ENCODE data around the gene FKBP6.

Gene FKBP6

DNA sequence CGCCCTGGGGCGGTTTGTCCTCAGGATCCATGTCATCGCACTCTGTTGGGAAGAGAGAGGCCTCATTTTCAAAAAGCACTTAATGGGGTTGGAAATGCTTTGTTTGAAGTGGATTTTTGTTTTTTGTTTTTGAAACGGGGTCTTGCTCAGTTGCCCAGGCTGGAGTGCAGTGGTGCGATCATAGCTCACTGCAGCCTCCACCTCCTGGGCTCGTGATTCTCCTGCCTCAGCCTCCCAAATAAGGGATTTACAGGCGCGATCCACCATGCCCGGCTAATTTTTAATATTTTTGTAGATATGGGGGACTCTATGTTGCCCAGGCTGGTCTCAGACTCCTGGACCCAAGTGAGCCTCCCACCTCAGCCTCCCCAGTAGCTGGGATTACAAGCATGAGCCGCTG lies 735 bp downstream of the FKBP6 start:
- Histone ChIP-seq H3K9me3 (ENCODE audit: insufficient read depth, low read length) (no peaks in the 10 kb centered on the region), H3K36me3 (ENCODE audit: insufficient read depth, insufficient read length, low read length) (no peaks in the 10 kb centered on the region), H3K27me3 (ENCODE audit: insufficient read depth, insufficient read length) (no peaks in the 10 kb centered on the region), H3K4me3 (ENCODE audit: insufficient read length, low read depth) (no peak overlapping the region), H3K9ac (ENCODE audit: insufficient read length, low read depth) (no peak overlapping the region), H3K4me1 (ENCODE audit: insufficient read depth, insufficient read length) (no peaks in the 10 kb centered on the region)
- TF ChIP-seq SUZ12 (IDR thresholded peaks at IDR 0.05; ENCODE audit: extremely low read depth, insufficient read depth, insufficient read length), result no peak
- TF ChIP-seq ZNF274 (IDR thresholded peaks at IDR 0.05; ENCODE audit: low read depth, low read length), result no peak
- DNase-seq (ENCODE audit: low read depth, low spot score), result no peak

DNA sequence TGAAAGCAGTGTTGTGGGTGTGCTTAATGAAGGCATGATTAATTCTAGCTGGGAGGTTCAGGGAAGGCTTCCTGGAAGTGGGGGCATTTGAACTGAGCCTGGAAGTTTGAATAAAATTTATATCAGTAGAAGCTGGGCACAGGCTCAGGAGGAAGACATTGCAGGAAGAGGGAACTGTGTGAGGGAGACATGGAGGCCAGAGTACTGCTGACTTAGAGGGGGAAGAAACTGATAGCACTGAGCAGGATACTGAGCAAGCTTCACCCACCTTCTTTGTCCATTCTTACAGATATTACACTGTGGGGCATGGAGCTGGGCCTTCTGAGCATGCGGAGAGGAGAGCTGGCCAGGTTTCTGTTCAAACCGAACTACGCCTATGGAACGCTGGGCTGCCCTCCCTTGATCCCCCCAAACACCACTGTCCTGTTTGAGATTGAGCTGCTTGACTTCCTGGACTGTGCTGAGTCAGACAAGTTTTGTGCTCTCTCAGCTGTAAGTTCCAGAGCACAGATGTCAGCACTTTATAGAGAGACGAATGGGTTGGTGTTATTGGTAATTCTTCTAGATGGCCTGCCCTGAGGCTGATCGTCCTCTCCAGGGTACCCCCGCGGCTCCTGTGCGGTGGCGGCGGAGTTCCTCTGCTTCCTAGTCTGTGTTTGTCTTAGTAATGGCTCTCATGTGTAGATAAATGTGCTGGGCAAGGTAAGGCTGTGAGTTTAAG lies 2.1 kb downstream of the FKBP6 start:
- H3K36me3 ChIP-seq (ENCODE audit: insufficient read depth, insufficient read length, low read length), result no peaks in the 10 kb centered on the region
- no peak for DNase-seq (ENCODE audit: low read depth, low spot score)
- TF ChIP-seq SUZ12 (IDR thresholded peaks at IDR 0.05; ENCODE audit: extremely low read depth, insufficient read depth, insufficient read length) (no peak), ZNF274 (IDR thresholded peaks at IDR 0.05; ENCODE audit: low read depth, low read length) (no peak), YY1 (IDR thresholded peaks at IDR 0.05; ENCODE audit: insufficient read depth, insufficient read length) (no peak)
- no peak overlapping the region for H3K4me3 ChIP-seq (ENCODE audit: insufficient read length, low read depth)
- no peaks in the 10 kb centered on the region for H3K4me1 ChIP-seq (ENCODE audit: insufficient read depth, insufficient read length)
- no peak overlapping the region for H3K9ac ChIP-seq (ENCODE audit: insufficient read length, low read depth)
- no peaks in the 10 kb centered on the region for H3K27me3 ChIP-seq (ENCODE audit: insufficient read depth, insufficient read length)
- H3K9me3 ChIP-seq (ENCODE audit: insufficient read depth, low read length), result no peaks in the 10 kb centered on the region

GRCh38 chr7:73330772-73331171 lies 2.8 kb downstream of the FKBP6 start:
- Histone ChIP-seq H3K4me3 (ENCODE audit: insufficient read length, low read depth) (no peak overlapping the region), H3K9me3 (ENCODE audit: insufficient read depth, low read length) (no peaks in the 10 kb centered on the region), H3K9ac (ENCODE audit: insufficient read length, low read depth) (no peak overlapping the region), H3K4me1 (ENCODE audit: insufficient read depth, insufficient read length) (no peaks in the 10 kb centered on the region), H3K36me3 (ENCODE audit: insufficient read depth, insufficient read length, low read length) (no peaks in the 10 kb centered on the region), H3K27me3 (ENCODE audit: insufficient read depth, insufficient read length) (peaks cover 3% of the 10 kb centered on the region)
- no peak for DNase-seq (ENCODE audit: low read depth, low spot score)
- TF ChIP-seq YY1 (IDR thresholded peaks at IDR 0.05; ENCODE audit: insufficient read depth, insufficient read length) (no peak), ZNF274 (IDR thresholded peaks at IDR 0.05; ENCODE audit: low read depth, low read length) (no peak), SUZ12 (IDR thresholded peaks at IDR 0.05; ENCODE audit: extremely low read depth, insufficient read depth, insufficient read length) (no peak)

DNA sequence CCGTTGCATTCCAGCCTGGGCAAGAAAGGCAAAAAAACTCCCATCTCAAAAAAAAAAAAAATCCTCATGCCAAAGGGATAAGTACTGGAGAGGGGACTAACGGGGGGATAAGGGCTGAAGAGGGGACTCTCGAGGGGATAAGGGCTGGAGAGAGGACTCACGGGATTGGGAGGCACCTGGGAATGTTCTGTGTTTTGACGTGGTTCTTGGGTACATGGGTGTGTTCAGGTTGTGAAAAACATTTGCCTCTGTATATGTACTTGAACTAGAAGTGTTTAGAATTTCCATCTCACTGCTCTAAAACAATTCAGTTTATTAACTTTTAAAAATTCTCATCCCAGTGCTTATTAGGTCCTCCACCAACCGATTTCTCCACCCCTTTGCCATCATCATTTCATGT lies 4.5 kb downstream of the FKBP6 start:
- Histone ChIP-seq H3K4me3 (ENCODE audit: insufficient read length, low read depth) (no peak overlapping the region), H3K9ac (ENCODE audit: insufficient read length, low read depth) (no peak overlapping the region), H3K27me3 (ENCODE audit: insufficient read depth, insufficient read length) (peaks cover 3% of the 10 kb centered on the region), H3K36me3 (ENCODE audit: insufficient read depth, insufficient read length, low read length) (no peaks in the 10 kb centered on the region), H3K4me1 (ENCODE audit: insufficient read depth, insufficient read length) (no peaks in the 10 kb centered on the region), H3K9me3 (ENCODE audit: insufficient read depth, low read length) (no peaks in the 10 kb centered on the region)
- DNase-seq (ENCODE audit: low read depth, low spot score), result no peak
- TF ChIP-seq YY1 (IDR thresholded peaks at IDR 0.05; ENCODE audit: insufficient read depth, insufficient read length) (no peak), SUZ12 (IDR thresholded peaks at IDR 0.05; ENCODE audit: extremely low read depth, insufficient read depth, insufficient read length) (no peak), ZNF274 (IDR thresholded peaks at IDR 0.05; ENCODE audit: low read depth, low read length) (no peak)

DNA sequence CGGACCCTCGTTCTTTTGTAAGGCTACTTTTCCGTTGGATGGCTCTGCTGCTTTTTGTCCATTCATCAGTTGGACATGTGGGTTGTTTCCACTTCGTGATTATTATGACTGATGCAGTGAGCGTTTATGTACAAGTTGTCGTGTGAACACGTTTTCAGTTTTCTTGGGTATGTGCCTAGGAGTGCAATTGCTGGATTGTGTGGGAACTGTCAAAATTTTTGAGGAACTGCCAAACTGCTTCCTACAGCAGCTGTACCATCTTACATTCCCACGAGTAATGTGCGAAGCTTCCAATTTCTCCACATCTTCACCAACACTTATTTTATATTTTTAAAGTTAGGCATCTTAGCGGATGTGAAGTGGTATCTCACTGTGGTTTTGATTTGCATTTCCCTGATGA lies 10.4 kb downstream of the FKBP6 start:
- Histone ChIP-seq H3K36me3 (ENCODE audit: insufficient read depth, insufficient read length, low read length) (no peaks in the 10 kb centered on the region), H3K4me1 (ENCODE audit: insufficient read depth, insufficient read length) (no peaks in the 10 kb centered on the region), H3K9me3 (ENCODE audit: insufficient read depth, low read length) (no peaks in the 10 kb centered on the region), H3K27me3 (ENCODE audit: insufficient read depth, insufficient read length) (peaks cover 3% of the 10 kb centered on the region), H3K4me3 (ENCODE audit: insufficient read length, low read depth) (no peak overlapping the region), H3K9ac (ENCODE audit: insufficient read length, low read depth) (no peak overlapping the region)
- TF ChIP-seq SUZ12 (IDR thresholded peaks at IDR 0.05; ENCODE audit: extremely low read depth, insufficient read depth, insufficient read length) (no peak), YY1 (IDR thresholded peaks at IDR 0.05; ENCODE audit: insufficient read depth, insufficient read length) (no peak), ZNF274 (IDR thresholded peaks at IDR 0.05; ENCODE audit: low read depth, low read length) (no peak)
- DNase-seq (ENCODE audit: low read depth, low spot score), result no peak

DNA sequence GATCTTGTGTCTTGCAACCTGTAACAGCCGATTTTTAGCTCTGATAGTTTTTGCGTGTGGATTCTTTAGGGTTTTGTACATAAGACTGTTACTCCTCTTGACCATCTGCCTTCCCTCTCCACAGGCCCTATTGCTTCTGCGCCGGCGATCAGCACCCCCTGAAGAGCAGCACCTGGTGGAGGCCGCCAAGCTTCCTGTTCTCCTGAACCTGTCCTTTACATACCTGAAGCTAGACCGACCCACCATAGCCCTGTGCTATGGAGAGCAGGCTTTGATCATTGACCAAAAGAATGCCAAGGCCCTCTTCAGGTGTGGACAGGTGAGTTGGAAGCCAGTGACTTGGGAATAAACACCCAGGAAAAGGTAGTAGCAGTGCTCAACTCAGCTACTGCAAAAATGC lies 12.6 kb downstream of the FKBP6 start:
- no peak overlapping the region for H3K9ac ChIP-seq (ENCODE audit: insufficient read length, low read depth)

GRCh38 chr7:73341877-73342276 lies 13.9 kb downstream of the FKBP6 start:
- H3K27me3 ChIP-seq (ENCODE audit: insufficient read depth, insufficient read length), result no peaks in the 10 kb centered on the region
- no peaks in the 10 kb centered on the region for H3K36me3 ChIP-seq (ENCODE audit: insufficient read depth, insufficient read length, low read length)
- no peaks in the 10 kb centered on the region for H3K4me1 ChIP-seq (ENCODE audit: insufficient read depth, insufficient read length)
- TF ChIP-seq SUZ12 (IDR thresholded peaks at IDR 0.05; ENCODE audit: extremely low read depth, insufficient read depth, insufficient read length), result no peak
- TF ChIP-seq YY1 (IDR thresholded peaks at IDR 0.05; ENCODE audit: insufficient read depth, insufficient read length), result no peak
- DNase-seq (ENCODE audit: low read depth, low spot score), result no peak
- no peak overlapping the region for H3K9ac ChIP-seq (ENCODE audit: insufficient read length, low read depth)
- H3K4me3 ChIP-seq (ENCODE audit: insufficient read length, low read depth), result no peak overlapping the region
- H3K9me3 ChIP-seq (ENCODE audit: insufficient read depth, low read length), result no peaks in the 10 kb centered on the region

More for the DNA sequence above, 12.6 kb downstream of the FKBP6 start:
- no peak for DNase-seq (ENCODE audit: low read depth, low spot score)
- TF ChIP-seq ZNF274 (IDR thresholded peaks at IDR 0.05; ENCODE audit: low read depth, low read length) (no peak), SUZ12 (IDR thresholded peaks at IDR 0.05; ENCODE audit: extremely low read depth, insufficient read depth, insufficient read length) (no peak), YY1 (IDR thresholded peaks at IDR 0.05; ENCODE audit: insufficient read depth, insufficient read length) (no peak)
- no peaks in the 10 kb centered on the region for H3K9me3 ChIP-seq (ENCODE audit: insufficient read depth, low read length)
- no peak overlapping the region for H3K4me3 ChIP-seq (ENCODE audit: insufficient read length, low read depth)
- H3K36me3 ChIP-seq (ENCODE audit: insufficient read depth, insufficient read length, low read length), result no peaks in the 10 kb centered on the region
- no peaks in the 10 kb centered on the region for H3K4me1 ChIP-seq (ENCODE audit: insufficient read depth, insufficient read length)
- H3K27me3 ChIP-seq (ENCODE audit: insufficient read depth, insufficient read length), result no peaks in the 10 kb centered on the region
